Central memory CD8-positive, alpha-beta T cell (primary cell): Measurements from ENCODE around the gene HMX1.

Experiments
- ATAC-seq: fragments of 150-1000 bp; cut with Tn5 transposase; replicated peaks from 2 replicates; pipeline ENCODE4 v1.10.0; 2022; ENCODE audit warnings: mild to moderate bottlenecking, moderate FRiP score, moderate number of reproducible peaks; ENCODE audit not compliant: poor library complexity, severe bottlenecking; ENCODE audit errors: extremely low read depth
- DNase-seq, 2 donors: peaks; one replicate each; pipeline ENCODE4 v3.0.0; 2021; ENCODE audit warnings: low spot score in 2 of 2
- H3K27ac Mint-ChIP-seq: one replicate; pipeline ENCODE4 v1.8.0; 2022; ENCODE audit warnings: low read depth, mild to moderate bottlenecking, moderate library complexity, mixed read lengths
- H3K27me3 Mint-ChIP-seq: one replicate; pipeline ENCODE4 v1.8.0; 2022; ENCODE audit warnings: mixed read lengths
- H3K36me3 Mint-ChIP-seq: one replicate; pipeline ENCODE4 v1.8.0; 2022; ENCODE audit warnings: mild to moderate bottlenecking, moderate library complexity, mixed read lengths; ENCODE audit not compliant: insufficient read depth
- H3K4me1 Mint-ChIP-seq: one replicate; pipeline ENCODE4 v1.8.0; 2022; ENCODE audit warnings: mixed read lengths
- H3K4me3 Mint-ChIP-seq: one replicate; pipeline ENCODE4 v1.8.0; 2022; ENCODE audit warnings: mild to moderate bottlenecking, moderate library complexity, mixed read lengths
- H3K9me3 Mint-ChIP-seq: one replicate; pipeline ENCODE4 v1.8.0; 2022; ENCODE audit warnings: mixed read lengths

HMX1 gene

GRCh38 chr4:8893624-8894423 is 22.2 kb upstream of the HMX1 start:
- Mint-ChIP-seq H3K36me3 (peaks cover 2% of the 10 kb centered on the region), H3K27ac (no peak overlapping the region), H3K27me3 (peaks cover 36% of the 10 kb centered on the region)

GRCh38 chr4:8893227-8893623 is 21.6 kb upstream of the HMX1 start:
- H3K27ac Mint-ChIP-seq: no peak overlapping the region
- H3K36me3 Mint-ChIP-seq: peaks cover 2% of the 10 kb centered on the region
- H3K4me1 Mint-ChIP-seq: no peaks in the 10 kb centered on the region
- ATAC-seq: no peak
- H3K4me3 Mint-ChIP-seq: no peak overlapping the region
- H3K27me3 Mint-ChIP-seq: peaks cover 42% of the 10 kb centered on the region
- no peak for DNase-seq
- no peaks in the 10 kb centered on the region for H3K9me3 Mint-ChIP-seq

More at GRCh38 chr4:8893624-8894423, 22.2 kb upstream of the HMX1 start:
- ATAC-seq (no peak), DNase-seq (no peak)
- Mint-ChIP-seq H3K4me3 (no peak overlapping the region), H3K9me3 (no peaks in the 10 kb centered on the region), H3K4me1 (no peaks in the 10 kb centered on the region)

GRCh38 chr4:8892556-8893226 is 21.1 kb upstream of the HMX1 start:
- Mint-ChIP-seq H3K27me3 (peaks cover 48% of the 10 kb centered on the region), H3K27ac (no peak overlapping the region)
- no peak for ATAC-seq

GRCh38 chr4:8891646-8892555 is 20.3 kb upstream of the HMX1 start:
- no peak overlapping the region for H3K27ac Mint-ChIP-seq
- DNase-seq: no peak
- no peaks in the 10 kb centered on the region for H3K4me1 Mint-ChIP-seq
- ATAC-seq: no peak
- no peaks in the 10 kb centered on the region for H3K36me3 Mint-ChIP-seq
- no peak overlapping the region for H3K4me3 Mint-ChIP-seq
- no peaks in the 10 kb centered on the region for H3K9me3 Mint-ChIP-seq
- peaks cover 56% of the 10 kb centered on the region for H3K27me3 Mint-ChIP-seq

More at GRCh38 chr4:8892556-8893226, 21.1 kb upstream of the HMX1 start:
- no peak for DNase-seq
- no peaks in the 10 kb centered on the region for H3K4me1 Mint-ChIP-seq
- H3K9me3 Mint-ChIP-seq: no peaks in the 10 kb centered on the region
- no peak overlapping the region for H3K4me3 Mint-ChIP-seq
- peaks cover 2% of the 10 kb centered on the region for H3K36me3 Mint-ChIP-seq

- H3K36me3 Mint-ChIP-seq: no peaks in the 10 kb centered on the region
- no peak overlapping the region for H3K27ac Mint-ChIP-seq
- no peak overlapping the region for H3K4me3 Mint-ChIP-seq
- H3K4me1 Mint-ChIP-seq: no peaks in the 10 kb centered on the region
- ATAC-seq (no peak), DNase-seq (no peak)
- no peaks in the 10 kb centered on the region for H3K9me3 Mint-ChIP-seq
- H3K27me3 Mint-ChIP-seq: peaks cover 61% of the 10 kb centered on the region
Measured at GRCh38 chr4:8891255-8891645, 19.6 kb upstream of the HMX1 start.

- Mint-ChIP-seq H3K27ac (no peak overlapping the region), H3K9me3 (no peaks in the 10 kb centered on the region), H3K4me1 (no peaks in the 10 kb centered on the region), H3K36me3 (peaks cover 3% of the 10 kb centered on the region), H3K4me3 (no peak overlapping the region), H3K27me3 (peaks cover 59% of the 10 kb centered on the region)
- DNase-seq: no peak
- no peak for ATAC-seq
Measured at GRCh38 chr4:8888856-8889255, 17.2 kb upstream of the HMX1 start.

GRCh38 chr4:8886612-8887406 is 15.2 kb upstream of the HMX1 start:
- Mint-ChIP-seq H3K27me3 (peaks cover 58% of the 10 kb centered on the region), H3K27ac (no peak overlapping the region), H3K9me3 (no peaks in the 10 kb centered on the region), H3K4me3 (no peak overlapping the region), H3K4me1 (no peaks in the 10 kb centered on the region), H3K36me3 (peaks cover 3% of the 10 kb centered on the region)
- no peak for ATAC-seq
- DNase-seq: no peak

GRCh38 chr4:8882239-8882638 is 10.6 kb upstream of the HMX1 start:
- peaks cover 45% of the 10 kb centered on the region for H3K27me3 Mint-ChIP-seq
- ATAC-seq (no peak), DNase-seq (no peak)
- peaks cover 4% of the 10 kb centered on the region for H3K4me1 Mint-ChIP-seq
- no peak overlapping the region for H3K4me3 Mint-ChIP-seq
- no peaks in the 10 kb centered on the region for H3K9me3 Mint-ChIP-seq
- H3K27ac Mint-ChIP-seq: no peak overlapping the region
- peaks cover 3% of the 10 kb centered on the region for H3K36me3 Mint-ChIP-seq

GRCh38 chr4:8880851-8881250 is 9.2 kb upstream of the HMX1 start:
- no peak overlapping the region for H3K4me3 Mint-ChIP-seq
- H3K4me1 Mint-ChIP-seq: peaks cover 4% of the 10 kb centered on the region
- no peak for DNase-seq
- no peak overlapping the region for H3K27ac Mint-ChIP-seq
- no peaks in the 10 kb centered on the region for H3K9me3 Mint-ChIP-seq
- ATAC-seq: no peak
- peaks cover 49% of the 10 kb centered on the region for H3K27me3 Mint-ChIP-seq
- peaks cover 3% of the 10 kb centered on the region for H3K36me3 Mint-ChIP-seq

- no peak overlapping the region for H3K27ac Mint-ChIP-seq
Measured at GRCh38 chr4:8879574-8879973, 7.9 kb upstream of the HMX1 start.

GRCh38 chr4:8878421-8878820 is 6.8 kb upstream of the HMX1 start:
- DNase-seq (no peak), ATAC-seq (no peak)
- peaks cover 65% of the 10 kb centered on the region for H3K27me3 Mint-ChIP-seq
- H3K27ac Mint-ChIP-seq: no peak overlapping the region
- no peak overlapping the region for H3K4me3 Mint-ChIP-seq
- no peaks in the 10 kb centered on the region for H3K9me3 Mint-ChIP-seq
- peaks cover 1% of the 10 kb centered on the region for H3K36me3 Mint-ChIP-seq
- peaks cover 4% of the 10 kb centered on the region for H3K4me1 Mint-ChIP-seq

More at GRCh38 chr4:8879574-8879973, 7.9 kb upstream of the HMX1 start:
- DNase-seq (no peak), ATAC-seq (no peak)
- Mint-ChIP-seq H3K4me3 (no peak overlapping the region), H3K9me3 (no peaks in the 10 kb centered on the region), H3K36me3 (peaks cover 1% of the 10 kb centered on the region), H3K27me3 (peaks cover 61% of the 10 kb centered on the region), H3K4me1 (peaks cover 4% of the 10 kb centered on the region)

- Mint-ChIP-seq H3K27me3 (peaks cover 72% of the 10 kb centered on the region), H3K27ac (no peak overlapping the region), H3K9me3 (no peaks in the 10 kb centered on the region), H3K4me1 (peaks cover 4% of the 10 kb centered on the region), H3K36me3 (peaks cover 1% of the 10 kb centered on the region), H3K4me3 (no peak overlapping the region)
- ATAC-seq (no peak), DNase-seq (no peak)
Measured at GRCh38 chr4:8877780-8878040, 6.1 kb upstream of the HMX1 start.
